Endodermal cell (in vitro differentiated cells): ENCODE measurements around the gene CCDC60. TPM values are rescaled to one million over a fixed set of nuclear protein-coding genes. Genes with fewer than 3 reads are reported as not detected.

ENCODE experiments used
- DNase-seq: peaks from one replicate; pipeline ENCODE4 v3.0.0-alpha.2; 2017
- H3K27ac ChIP-seq: 2 replicates; pipeline ENCODE4 v1.5.1; 2013; ENCODE audit warnings: mild to moderate bottlenecking, low read depth, low read length, moderate library complexity
- H3K27me3 ChIP-seq: 2 replicates; pipeline ENCODE4 v1.6.1; 2013; ENCODE audit warnings: mild to moderate bottlenecking, low read length, moderate library complexity; ENCODE audit not compliant: insufficient read depth, control insufficient read depth, poor library complexity, severe bottlenecking
- H3K36me3 ChIP-seq: 2 replicates; pipeline ENCODE4 v1.7.0; 2013; ENCODE audit warnings: mild to moderate bottlenecking, low read length, moderate library complexity; ENCODE audit not compliant: control insufficient read depth, insufficient read depth
- H3K4me1 ChIP-seq: one replicate; pipeline ENCODE4 v1.7.0; 2013; ENCODE audit warnings: low read length; ENCODE audit not compliant: control insufficient read depth, insufficient read depth
- H3K4me3 ChIP-seq: 2 replicates; pipeline ENCODE4 v1.5.1; 2013; ENCODE audit warnings: mild to moderate bottlenecking, low read length, moderate library complexity
- H3K9ac ChIP-seq: 2 replicates; pipeline ENCODE4 v1.6.1; 2013; ENCODE audit warnings: mild to moderate bottlenecking, low read length, moderate library complexity; ENCODE audit not compliant: poor library complexity, severe bottlenecking; ENCODE audit errors: extremely low read depth
- H3K9me3 ChIP-seq: 2 replicates; pipeline ENCODE4 v1.6.1; 2013; ENCODE audit warnings: mild to moderate bottlenecking, low read length, moderate library complexity; ENCODE audit not compliant: control insufficient read depth
- H3K27ac Mint-ChIP-seq: 2 replicates; pipeline ENCODE4 v1.8.0; 2020; ENCODE audit warnings: mixed read lengths
- H3K27me3 Mint-ChIP-seq: 2 replicates; pipeline ENCODE4 v1.8.0; 2021; ENCODE audit warnings: mild to moderate bottlenecking, mixed read lengths; ENCODE audit not compliant: insufficient read depth
- H3K36me3 Mint-ChIP-seq: 2 replicates; pipeline ENCODE4 v1.8.0; 2020; ENCODE audit warnings: low read depth, mixed read lengths
- H3K4me1 Mint-ChIP-seq: 2 replicates; pipeline ENCODE4 v1.8.0; 2020; ENCODE audit warnings: mixed read lengths
- H3K4me3 Mint-ChIP-seq: 2 replicates; pipeline ENCODE4 v1.8.0; 2020; ENCODE audit warnings: mild to moderate bottlenecking, moderate library complexity, mixed read lengths
- H3K9me3 Mint-ChIP-seq: 2 replicates; pipeline ENCODE4 v1.8.0; 2020; ENCODE audit warnings: mild to moderate bottlenecking, mixed read lengths
- CTCF ChIP-seq: fragments of 200-600 bp; sonication (generic); conservative IDR thresholded peaks from 2 replicates; pipeline ENCODE4 v1.5.0; 2021; ENCODE audit warnings: antibody characterized with exemption, mild to moderate bottlenecking
- WGBS, 2 experiments: methylation state at CpG; one replicate each; pipeline versions ENCODE4 v1.1.5 to v1.1.7; 2013; ENCODE audit warnings: missing lambda C conversion rate in 2 of 2, mixed read lengths in 1 of 2; ENCODE audit not compliant: insufficient coverage in 1 of 2, insufficient read length in 1 of 2; 5-methylcytosine and 5-hydroxymethylcytosine counted together
- total RNA-seq, 2 donors: library from RNA; stranded (reverse); fragmentation: NEBNext Ultra II Directional in 1 of 2; extraction: Animal tissue kit (Norgen Biotek cat#: 25700) in 1 of 2; gene quantifications; 2 replicates in 1 of 2; 3 replicates in 1 of 2; pipeline ENCODE4 v1.2.1, GENCODE V29; 2021

Gene CCDC60
- total RNA-seq, 2 donors from 2014 or later, result 0.73 to 1.2 TPM

GRCh38 chr12:119373666-119374065, 39.1 kb downstream of the CCDC60 start:
- H3K27me3 ChIP-seq, result no peaks in the 10 kb centered on the region
- no peaks in the 10 kb centered on the region for H3K9me3 Mint-ChIP-seq
- H3K9ac ChIP-seq, result no peak overlapping the region
- TF ChIP-seq CTCF, result no peak
- no peaks in the 10 kb centered on the region for H3K36me3 Mint-ChIP-seq
- DNase-seq, result no peak
- peaks cover 5% of the 10 kb centered on the region for H3K4me1 ChIP-seq
- H3K4me1 Mint-ChIP-seq, result peaks cover 22% of the 10 kb centered on the region
- H3K4me3 ChIP-seq, result no peak overlapping the region
- H3K27me3 Mint-ChIP-seq, result no peaks in the 10 kb centered on the region
- no peak overlapping the region for H3K27ac ChIP-seq
- H3K36me3 ChIP-seq, result no peaks in the 10 kb centered on the region
- H3K4me3 Mint-ChIP-seq, result no peak overlapping the region
- 95 to 100% methylated on average over 1 of the region's 2 CpGs for WGBS, 2 experiments
- no peaks in the 10 kb centered on the region for H3K9me3 ChIP-seq
- no peak overlapping the region for H3K27ac Mint-ChIP-seq

DNA sequence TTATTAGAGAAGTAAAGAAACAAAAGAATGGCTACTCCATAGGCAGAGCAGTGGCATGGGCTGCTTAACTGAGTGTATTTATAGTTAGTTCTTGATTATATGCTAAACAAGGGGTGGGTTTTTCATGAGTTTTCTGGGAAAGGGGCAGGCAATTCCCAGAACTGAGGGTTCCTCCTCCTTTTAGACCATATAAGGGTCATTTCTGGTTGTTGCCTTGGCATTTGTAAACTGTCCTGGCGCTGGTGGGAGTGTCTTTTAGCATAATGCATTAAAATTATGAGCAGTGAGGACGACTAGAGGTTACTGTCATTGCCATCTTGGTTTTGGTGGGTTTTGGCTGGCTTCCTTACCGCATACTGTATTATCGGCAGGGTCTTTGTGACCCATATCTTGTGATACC, 40.1 kb downstream of the CCDC60 start:
- Mint-ChIP-seq H3K4me1 (peaks cover 16% of the 10 kb centered on the region), H3K9me3 (no peaks in the 10 kb centered on the region), H3K27ac (no peak overlapping the region), H3K4me3 (no peak overlapping the region), H3K36me3 (no peaks in the 10 kb centered on the region), H3K27me3 (no peaks in the 10 kb centered on the region)
- Histone ChIP-seq H3K4me1 (no peaks in the 10 kb centered on the region), H3K9ac (no peak overlapping the region), H3K4me3 (no peak overlapping the region), H3K9me3 (no peaks in the 10 kb centered on the region), H3K36me3 (no peaks in the 10 kb centered on the region), H3K27me3 (no peaks in the 10 kb centered on the region), H3K27ac (no peak overlapping the region)
- no peak for DNase-seq
- 93 to 100% methylated on average over 3 to 4 of the region's 4 CpGs for WGBS, 2 experiments
- no peak for TF ChIP-seq CTCF

GRCh38 chr12:119375075-119375882, 40.8 kb downstream of the CCDC60 start:
- Histone ChIP-seq H3K4me1 (no peaks in the 10 kb centered on the region), H3K27me3 (no peaks in the 10 kb centered on the region), H3K36me3 (no peaks in the 10 kb centered on the region), H3K9me3 (peaks cover 5% of the 10 kb centered on the region), H3K9ac (no peak overlapping the region), H3K4me3 (no peak overlapping the region), H3K27ac (no peak overlapping the region)
- 91 to 93% methylated on average over 3 to 7 of the region's 7 CpGs for WGBS, 2 experiments
- Mint-ChIP-seq H3K27ac (no peak overlapping the region), H3K27me3 (no peaks in the 10 kb centered on the region), H3K9me3 (peaks cover 1% of the 10 kb centered on the region), H3K4me3 (no peak overlapping the region), H3K36me3 (no peaks in the 10 kb centered on the region), H3K4me1 (peaks cover 11% of the 10 kb centered on the region)
- no peak for TF ChIP-seq CTCF
- DNase-seq, result no peak
